GM21717 (cell line): ENCODE data around the gene SLC38A5.

ENCODE experiments used
- ATAC-seq: cut with Tn5 transposase; IDR thresholded peaks from one replicate; pipeline ENCODE4 v1.9.1; 2021; ENCODE audit warnings: mild to moderate bottlenecking, moderate library complexity; ENCODE audit not compliant: unreplicated experiment

SLC38A5 gene

DNA sequence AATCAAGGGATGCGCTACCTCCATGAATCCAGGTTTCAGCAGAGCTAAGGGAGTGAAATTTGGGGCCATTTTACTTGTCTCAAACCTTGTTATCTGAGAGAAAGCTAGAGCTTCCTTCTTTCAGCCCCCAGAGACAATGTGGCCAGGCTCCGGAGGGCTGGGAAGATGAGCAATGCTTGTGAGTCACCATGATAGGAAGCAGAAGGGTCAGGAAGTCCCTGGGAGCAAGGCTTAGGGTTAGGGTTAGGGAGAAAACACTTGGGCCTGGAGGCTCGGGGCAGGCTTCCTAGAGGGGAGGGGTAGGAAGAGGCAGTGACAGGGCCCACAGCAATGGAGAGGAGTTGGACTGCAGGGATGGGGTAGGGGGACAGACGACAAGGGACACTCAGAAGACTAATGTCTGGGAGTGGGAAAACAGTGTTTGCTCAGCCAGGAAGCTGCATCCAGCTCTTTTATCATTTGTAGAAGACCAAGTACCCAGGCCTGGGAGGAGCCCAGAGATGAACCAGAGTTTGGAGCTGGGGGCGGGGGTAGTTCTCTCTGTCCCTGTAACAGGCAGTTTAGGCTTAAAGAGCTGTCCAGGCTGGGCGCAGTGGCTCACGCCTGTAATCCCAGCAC, 22.3 kb upstream of the SLC38A5 start:
- ATAC-seq = no peak

DNA sequence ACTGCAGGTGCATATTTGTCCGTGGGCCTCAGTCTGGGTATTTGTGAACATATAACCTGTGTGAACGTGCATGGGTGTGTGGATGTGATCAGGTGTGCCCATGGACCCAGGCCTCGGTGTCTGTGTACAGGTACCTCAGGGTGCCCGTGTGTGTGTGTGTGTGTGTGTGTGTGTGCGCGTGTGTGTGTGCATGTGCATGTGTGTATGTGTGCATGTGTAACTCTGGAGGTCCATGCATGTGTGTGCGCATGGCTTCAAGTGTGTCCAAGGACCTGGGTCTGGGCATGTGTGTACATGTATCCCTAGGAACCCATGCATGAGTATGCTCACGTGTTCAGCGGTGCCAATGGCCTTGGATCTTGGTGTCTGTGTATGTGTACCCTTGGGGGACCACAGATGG, 21.7 kb upstream of the SLC38A5 start:
- no peak for ATAC-seq

DNA sequence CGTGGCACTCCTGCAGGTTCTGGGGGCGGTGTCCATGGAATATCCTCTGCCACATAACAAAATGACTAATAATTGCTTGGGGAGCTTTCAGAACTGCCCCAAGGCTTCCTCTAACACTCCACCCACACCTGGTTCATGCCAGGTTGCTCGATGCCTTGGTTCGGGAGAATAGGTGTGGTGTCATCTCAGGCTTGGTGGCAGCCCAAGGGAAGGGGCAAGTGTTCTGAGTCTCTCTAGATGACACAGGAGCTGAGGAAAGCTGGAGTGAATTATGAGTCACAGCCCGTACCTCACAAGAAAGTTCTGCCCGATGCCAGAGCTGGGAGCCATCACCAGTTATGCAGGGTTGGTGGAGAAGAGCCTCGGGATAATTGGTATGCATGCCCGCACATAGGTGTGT, 20.6 kb upstream of the SLC38A5 start:
- ATAC-seq = no peak

DNA sequence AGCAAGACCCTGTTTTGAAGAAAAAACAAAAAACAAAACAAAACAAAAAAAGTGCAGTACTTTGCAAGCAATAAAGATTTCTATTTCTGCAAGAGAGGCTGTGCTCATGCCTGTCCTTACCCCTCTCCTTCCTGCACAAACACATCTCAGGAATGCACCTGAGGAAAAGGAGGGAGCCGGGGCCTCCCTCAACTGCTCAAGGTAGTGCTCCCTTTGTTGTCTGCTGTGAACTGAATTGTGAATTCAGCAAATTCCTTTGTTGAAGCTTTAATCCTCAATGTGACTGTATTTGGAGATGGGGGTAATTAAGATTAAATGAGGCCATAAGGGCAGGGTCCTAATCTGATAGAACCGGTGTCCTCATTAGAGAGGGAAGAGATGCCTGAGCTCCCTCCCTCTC, 19.8 kb upstream of the SLC38A5 start:
- no peak for ATAC-seq

DNA sequence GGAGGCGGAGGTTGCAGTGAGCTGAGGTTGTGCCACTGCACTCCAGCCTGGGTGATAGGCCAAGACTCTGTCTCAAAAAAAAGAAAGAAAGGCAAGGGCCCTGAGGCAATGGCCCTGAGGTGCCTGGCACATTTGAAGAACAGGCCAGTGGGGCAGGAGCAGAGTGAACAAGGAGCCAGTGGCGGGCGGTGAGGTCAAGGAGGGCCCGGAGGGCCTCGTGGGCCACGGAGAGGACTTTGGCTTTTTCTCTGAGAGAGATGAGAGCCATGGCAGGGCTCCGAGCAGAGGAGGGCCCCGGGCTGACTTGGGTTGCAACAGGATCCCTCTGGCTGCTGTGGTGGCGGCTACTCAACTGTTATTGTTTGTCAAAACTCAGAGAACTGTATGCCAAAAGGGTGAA, 19.2 kb upstream of the SLC38A5 start:
- no peak for ATAC-seq

DNA sequence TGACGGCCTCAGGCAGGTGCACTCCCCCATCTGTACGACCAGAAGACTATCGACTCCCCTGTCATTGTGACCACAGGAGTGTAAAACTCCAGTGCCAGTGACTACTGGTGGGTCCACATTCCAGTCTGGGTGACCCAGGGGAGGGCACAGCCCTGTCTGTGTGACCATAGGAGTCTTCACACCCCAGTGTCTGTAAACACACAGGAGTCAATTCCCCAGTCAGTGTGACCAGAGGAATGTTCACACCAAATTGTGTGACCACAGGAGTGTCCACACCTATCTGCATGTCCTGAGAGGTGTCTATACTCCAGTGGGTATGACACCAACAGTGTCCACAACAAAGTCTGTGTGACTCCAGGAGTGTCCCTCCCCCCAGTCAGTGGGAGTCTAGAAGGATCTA, 18.0 kb upstream of the SLC38A5 start:
- ATAC-seq = no peak

DNA sequence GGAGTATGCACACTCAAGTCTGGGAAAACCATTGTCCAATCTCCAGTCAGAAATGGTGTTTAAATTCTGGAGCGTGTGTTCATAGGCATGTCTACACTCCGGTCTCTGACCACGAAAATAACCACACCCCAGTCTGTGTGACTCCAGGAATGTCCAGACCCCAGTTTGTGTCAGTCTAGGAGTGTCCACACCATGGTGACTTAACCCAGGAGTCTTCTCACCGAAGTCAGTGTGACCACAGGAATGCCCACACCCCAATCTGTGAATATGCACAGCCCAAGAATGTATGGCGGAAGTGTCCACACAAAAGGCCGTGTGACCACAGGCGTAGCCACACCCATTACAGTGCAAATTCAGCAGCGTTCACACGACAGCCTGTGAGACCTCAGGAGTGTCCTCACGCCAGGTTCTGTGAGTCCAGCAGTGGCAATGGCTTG, 17.3 kb upstream of the SLC38A5 start:
- no peak for ATAC-seq

DNA sequence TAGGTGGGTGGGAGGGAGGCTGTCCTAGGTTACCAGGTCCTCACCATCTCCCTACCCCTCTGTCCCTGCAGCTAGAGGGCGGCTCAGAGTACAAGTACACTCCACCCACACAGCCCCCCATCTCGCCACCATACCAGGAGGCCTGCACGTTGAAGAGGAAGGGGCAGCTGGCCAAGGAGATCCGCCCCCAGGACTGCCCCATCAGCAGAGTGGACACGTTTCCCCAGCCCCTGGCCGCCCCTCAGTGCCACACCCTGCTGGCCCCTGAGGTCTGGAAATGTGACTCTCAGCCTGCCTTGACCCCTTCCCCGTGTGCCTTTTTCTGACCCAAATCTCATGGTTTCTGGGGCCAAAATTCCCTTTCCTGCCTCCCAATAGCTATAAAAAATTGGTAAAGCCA, 12.5 kb upstream of the SLC38A5 start:
- no peak for ATAC-seq

DNA sequence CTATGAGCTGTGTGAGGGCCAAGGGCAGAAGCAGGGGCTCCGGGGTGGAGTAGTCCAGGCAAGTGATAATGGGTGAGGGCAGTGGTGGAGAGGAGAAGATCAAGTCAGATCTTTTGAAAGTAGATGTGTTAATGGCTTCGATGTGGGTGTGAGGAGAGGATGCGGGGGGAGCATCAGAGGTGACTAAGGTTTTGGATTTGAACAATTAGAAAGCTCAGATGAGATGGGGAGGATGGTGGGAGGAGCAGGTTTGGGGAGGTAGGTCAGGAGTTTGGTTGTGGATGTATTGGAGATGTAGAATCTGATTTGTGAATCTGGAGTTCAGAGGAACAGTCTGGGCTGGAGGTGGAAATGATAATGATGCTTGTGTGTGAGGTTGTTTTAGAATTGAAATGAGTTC, 10.5 kb upstream of the SLC38A5 start:
- ATAC-seq = no peak

DNA sequence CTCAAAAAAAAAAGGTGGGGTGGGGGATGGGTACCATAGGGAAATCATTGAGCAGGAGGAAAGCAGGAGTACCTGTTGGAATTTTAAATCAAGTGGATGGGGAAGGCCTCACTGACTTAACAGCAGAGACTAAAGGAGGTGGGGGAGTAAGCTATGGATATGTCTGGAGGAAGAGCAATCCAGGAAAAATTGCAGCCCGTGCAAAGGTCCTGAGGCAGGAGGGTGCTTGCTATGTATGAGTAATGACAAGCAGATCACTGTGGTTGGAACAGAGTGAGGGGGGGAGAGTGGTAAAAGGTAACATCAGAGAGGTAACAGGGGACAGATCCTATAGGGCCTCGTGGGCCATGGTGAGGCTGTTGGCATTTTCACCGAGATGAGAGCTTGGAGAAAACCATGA, 10.1 kb upstream of the SLC38A5 start:
- ATAC-seq = no peak

DNA sequence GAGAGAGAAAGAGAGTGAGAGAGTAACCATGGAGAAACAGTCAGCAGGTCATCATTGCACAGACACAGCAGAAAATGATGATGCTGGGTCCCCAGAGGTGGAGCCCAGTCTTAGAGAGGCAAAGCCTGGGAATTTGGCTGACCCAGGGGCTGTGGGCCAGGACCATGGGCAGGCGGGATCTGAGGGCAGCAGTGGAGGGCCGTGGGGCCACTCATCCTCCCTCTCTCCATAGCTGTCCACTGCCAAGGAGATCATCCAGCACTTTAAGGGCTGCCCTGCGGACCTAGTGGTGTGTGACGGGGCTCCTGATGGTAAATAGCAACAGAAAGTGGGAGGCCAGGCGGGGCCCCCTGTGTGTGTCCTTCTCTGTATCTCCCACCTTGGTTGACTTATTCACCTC, 8.7 kb upstream of the SLC38A5 start:
- no peak for ATAC-seq

DNA sequence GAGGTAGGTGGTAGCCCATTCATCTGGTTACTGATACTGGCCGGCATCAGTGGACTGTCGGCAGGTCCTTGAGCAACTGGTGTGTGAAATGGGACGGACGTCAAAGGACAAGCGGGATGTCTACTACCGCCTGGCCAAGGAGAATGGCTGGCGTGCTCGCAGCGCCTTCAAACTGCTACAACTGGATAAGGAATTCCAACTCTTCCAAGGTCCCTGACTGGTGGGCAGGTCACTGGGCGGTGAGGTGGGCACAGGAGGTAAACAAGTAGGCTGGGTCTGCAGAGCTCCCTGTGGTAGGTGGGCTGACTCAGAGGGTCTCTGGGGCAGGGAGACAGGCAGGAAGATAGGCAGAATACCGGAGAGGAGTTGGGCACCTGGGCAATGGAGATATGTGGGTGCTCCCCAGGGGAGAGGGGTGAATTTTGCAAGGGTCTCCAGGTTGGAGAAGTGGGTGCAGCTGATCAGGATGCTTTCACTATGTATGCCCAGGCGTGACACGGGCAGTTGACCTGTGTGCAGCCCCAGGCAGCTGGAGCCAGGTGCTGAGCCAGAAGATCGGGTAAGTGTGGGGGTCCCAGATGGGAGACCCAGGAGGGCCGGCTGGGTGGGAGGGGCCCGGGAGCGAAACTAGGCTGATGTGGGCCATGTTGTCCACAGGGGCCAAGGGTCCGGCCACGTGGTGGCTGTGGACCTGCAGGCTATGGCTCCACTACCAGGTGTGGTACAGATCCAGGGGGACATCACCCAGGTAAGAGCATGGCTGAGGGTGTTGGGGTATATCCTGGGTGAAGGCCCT, 8.1 kb upstream of the SLC38A5 start:
- ATAC-seq = no peak

DNA sequence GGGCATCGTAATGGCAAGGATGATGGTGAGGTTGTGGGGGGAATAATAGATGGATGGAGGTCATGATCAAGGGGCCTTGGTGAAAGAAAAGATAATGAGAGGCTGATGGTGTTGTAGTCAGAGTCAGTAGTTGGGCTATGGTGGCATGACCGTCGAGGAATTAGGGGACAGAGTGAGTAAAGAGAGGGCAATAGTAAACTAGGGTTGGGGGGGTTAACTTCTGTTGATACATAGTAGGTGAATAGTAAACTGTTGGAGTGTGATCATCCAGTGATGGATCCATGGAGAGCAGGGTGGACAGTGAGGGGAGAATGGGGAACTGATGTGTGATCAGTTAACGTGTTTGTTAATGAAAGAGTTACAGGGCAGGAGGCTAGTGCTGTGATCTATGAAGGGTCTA, 6.9 kb upstream of the SLC38A5 start:
- ATAC-seq = no peak

DNA sequence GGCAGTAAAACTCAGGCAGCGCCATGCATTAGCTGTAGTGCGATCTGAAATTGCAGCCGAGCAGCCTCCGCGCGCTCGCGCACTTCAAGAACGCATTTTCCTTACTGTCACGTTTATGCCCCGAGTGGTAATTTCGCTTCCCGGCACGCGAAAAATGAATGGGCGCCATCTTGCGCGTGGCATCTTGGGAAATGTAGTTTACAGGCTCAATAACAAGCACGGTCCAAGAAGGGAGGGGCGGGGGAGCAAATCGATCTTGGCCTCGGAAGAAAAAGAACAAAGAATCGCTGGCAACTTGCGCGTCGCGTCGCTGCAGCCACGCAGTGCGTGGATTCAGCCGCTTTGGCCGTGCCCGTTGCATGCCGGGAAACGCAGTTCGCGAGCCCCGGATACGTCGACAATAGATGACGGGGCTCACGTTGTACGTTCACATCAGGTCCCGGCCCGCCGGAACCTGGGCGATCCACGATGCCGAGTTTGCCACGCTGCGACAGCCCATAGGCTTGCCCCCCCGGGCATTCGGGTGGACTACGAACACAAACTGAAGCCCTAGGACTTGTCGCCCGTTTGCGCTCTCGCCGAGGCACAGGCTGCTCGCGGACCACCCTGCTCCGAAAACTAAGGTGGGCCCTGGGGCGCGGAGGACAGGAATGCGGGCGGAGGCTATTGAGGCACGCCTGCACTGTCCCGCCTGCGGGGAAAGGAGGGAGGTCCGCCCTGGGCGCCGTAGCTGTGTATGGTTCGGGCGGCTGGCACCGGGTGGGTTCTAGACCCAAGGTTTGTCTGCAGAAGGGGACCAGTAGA, 5.9 kb upstream of the SLC38A5 start, which contains the start of gene FTSJ1:
FTSJ1 (plus strand) TSS at position 426 of the 804 bp plus-strand sequence. CDS start 1,849 bp downstream, outside the sequence.
- peak; percentile 82 for ATAC-seq

DNA sequence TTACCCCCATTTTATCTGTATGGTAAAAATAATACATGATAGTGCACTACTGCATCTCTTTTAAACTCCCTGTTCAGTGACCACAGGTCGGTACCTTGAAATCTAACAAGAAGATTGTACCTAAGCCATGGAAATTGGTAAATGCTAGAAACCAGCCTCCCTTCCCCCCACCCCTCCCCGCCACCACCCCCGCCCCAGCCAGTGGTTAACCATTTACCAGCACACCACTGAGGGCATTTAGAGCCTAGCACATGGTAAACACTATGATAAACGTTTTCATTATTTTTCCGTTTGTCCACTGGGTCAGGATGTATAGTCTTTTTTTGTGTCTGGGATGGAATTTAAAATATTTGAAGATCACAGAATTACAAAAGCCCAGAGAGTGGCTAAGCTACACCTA, 5.2 kb upstream of the SLC38A5 start:
- no peak for ATAC-seq

DNA sequence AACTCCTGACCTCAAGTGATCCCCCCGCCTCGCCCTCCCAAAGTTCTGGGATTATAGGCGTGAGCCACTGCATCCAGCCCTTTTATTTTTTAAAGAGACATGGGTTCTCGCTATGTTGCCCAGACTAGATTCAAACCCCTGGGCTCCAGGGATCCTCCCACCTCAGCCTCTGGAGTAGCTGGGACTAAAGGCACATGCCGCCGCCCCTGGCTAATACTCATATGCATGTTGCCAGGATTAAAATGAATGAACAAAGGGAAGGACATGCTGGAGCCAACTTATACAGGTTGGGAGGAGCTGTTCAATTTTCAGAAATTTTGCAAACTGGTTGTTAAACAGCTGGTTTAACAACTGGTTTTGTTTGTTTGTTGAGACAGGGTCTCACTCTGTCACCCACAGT, 4.5 kb upstream of the SLC38A5 start:
- ATAC-seq = no peak

DNA sequence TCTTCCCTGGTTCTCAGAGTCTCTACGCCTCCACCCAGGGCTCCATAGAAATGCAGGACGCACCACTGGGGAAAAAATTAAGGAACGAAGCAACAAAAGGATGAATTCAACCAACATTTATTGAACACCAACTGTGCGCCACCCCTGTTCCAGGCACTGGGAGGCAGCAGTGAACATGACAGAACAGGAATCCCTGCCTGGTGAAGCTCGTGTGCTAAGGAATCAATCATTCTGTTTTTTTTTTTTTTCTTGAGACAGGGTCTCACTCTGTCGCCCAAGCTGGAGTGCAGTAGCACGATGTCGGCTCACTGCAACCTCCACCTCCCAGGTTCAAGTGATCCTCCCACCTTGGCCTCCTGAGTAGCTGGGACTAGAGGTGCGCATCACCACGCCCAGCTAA, 4.1 kb upstream of the SLC38A5 start:
- ATAC-seq = no peak

DNA sequence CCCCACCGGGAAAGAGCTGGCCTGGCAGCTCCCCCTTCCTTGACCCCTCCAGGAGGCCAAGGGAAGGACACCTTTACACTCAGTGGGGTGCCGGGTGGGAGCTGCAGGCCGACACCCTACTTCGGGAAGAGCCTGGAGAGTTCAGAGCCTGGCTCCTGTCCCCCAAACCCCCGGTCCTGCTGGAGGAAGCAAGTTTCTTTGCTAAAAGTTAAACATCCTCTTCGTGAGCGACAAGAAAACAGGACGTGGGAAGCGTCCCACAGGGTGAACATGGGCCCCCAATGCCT, 3.6 kb upstream of the SLC38A5 start:
- no peak for ATAC-seq

DNA sequence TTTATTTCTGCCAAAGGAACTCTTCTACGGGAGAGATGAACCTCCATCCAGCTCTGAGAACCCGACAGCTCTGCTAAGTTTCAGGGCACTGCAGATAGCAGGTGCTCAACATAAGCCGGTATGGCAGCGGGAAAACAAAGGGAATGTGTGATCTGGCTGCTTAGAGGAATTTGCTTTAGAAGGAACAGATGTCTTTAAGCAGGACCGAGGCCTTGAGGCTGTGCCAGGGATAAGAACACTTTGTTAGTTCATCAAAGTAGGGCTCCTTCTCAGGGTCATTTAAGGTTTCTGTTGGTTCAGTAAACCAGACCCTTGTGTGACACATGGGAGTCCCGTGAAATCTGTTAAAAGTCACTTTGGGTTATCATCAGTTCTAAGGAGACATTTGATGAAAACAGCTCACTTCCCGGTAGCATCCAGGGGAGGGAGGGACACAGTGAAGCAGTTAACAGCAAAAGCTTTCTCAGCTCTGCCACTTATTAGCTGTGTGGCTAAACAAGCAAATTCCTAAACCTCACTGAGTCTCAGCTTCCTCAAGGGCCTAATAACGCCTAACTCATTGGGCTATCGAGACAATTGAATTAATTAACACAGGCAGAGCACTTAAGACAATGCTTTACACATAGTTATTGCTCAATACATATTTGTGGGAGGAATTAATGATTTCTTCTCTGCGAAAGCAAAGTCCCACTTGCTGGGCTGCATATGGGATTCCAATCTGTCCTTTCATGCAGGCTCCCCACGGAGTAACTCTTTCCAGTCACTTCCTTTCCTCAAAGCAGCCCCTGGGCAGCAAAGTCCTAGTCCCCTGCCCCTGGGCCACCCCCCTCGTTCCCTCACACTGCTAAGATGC, 3.0 kb upstream of the SLC38A5 start:
- no peak for ATAC-seq

DNA sequence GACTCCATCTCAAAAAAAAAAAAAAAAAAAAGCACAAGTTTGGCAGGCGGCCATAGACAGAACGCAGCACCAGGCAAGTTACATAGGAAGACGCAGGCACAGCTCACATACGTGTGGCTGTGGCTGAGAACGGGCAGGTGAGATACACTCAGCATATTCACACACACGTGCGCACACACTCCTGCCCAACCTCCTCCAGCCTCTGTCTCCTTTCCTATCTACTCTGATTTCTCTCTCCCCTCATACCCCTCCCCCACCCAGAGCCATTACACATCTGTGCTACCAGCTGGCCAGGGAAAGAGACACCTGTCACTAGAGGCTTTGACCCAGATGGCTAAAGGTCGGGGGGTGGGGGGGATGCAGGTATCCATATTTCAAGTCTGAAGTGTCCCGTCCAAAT, 2.2 kb upstream of the SLC38A5 start:
- no peak for ATAC-seq

DNA sequence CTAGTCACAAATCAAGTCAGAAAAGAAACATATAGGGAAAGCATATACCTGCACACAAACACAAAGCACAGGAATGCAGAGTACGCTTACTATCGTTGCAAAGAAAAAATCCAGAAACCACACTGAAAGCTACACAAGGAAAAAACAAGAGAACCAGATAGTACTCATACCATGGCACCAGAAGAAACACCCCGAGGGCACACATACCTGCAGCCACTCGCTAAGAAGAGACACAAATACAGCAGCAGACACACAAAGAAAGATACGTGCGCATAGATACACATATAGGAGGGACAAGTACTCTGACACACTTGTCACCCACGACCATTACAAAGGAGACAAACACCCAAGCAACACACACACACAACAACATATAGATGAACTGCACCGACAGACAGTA, 1.4 kb upstream of the SLC38A5 start:
- no peak for ATAC-seq
